ENCODE measurements around the gene FERMT3.

Gene FERMT3

DNA sequence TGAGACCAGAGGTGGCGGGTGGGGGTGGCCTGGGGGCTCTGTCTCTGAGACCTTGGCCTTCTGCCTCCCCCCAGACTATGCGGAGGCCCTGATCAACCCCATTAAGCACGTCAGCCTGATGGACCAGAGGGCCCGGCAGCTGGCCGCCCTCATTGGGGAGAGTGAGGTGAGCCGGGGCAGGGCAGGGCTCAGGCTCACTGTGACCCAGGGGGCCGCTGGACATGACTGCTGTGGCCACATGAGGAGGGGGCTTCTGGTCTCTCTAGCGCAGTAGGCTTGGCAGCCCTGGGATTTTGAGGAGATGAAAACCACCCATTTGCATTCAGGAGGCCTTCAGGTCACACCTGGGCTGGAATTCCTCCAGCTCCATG lies 57.4 kb downstream of the FERMT3 start:
- H3K36me3 ChIP-seq (ENCODE audit: control insufficient read depth in 1 of 2, insufficient read depth in 2 of 2, low read length in 2 of 2) = peaks cover 34 to 56% of the 10 kb centered on the region in 2 donors
- no peaks in the 10 kb centered on the region for H3K27me3 ChIP-seq (ENCODE audit: low read depth, low read length)
- H3K27ac ChIP-seq (ENCODE audit: low read length) = no peak overlapping the region
- peaks cover 9 to 13% of the 10 kb centered on the region in 2 donors for H3K4me1 ChIP-seq (ENCODE audit: control insufficient read depth in 1 of 2, insufficient read depth in 2 of 2, low read length in 2 of 2)
- no peak overlapping the region for H3K4me3 ChIP-seq (ENCODE audit: low read depth in 1 of 2, low read length in 2 of 2)
- no peaks in the 10 kb centered on the region for H3K9me3 ChIP-seq (ENCODE audit: control insufficient read depth in 1 of 2, low read length in 2 of 2)

DNA sequence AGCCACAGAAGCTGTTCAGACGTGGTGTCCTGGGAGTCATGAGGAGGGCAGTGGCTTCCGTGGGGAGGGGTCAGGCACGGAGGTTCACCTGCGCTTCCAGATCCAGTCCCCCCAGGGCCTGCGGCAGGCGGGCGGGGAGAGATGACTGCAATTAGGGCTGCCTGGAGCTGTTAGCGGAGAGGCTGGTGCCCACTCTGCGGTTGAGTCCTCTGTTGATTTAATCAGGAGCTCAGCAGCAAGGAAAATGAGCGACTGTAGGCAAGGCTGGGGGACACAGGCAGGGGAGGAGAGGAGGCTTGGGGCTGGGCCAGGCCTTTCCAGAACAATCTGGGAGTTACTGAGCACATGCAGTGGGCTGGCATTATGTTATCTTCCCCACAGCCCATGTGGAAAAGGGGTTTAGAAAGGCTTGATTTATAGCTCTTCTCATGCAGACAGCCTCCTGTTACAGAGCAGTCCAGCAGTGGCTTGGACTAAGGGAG lies 57.9 kb downstream of the FERMT3 start:
- H3K27me3 ChIP-seq (ENCODE audit: low read depth, low read length) = no peaks in the 10 kb centered on the region
- H3K27ac ChIP-seq (ENCODE audit: low read length) = no peak overlapping the region
- H3K4me3 ChIP-seq (ENCODE audit: low read depth in 1 of 2, low read length in 2 of 2) = no peak overlapping the region
- H3K4me1 ChIP-seq (ENCODE audit: control insufficient read depth in 1 of 2, insufficient read depth in 2 of 2, low read length in 2 of 2) = peaks cover 13 to 14% of the 10 kb centered on the region in 2 donors
- peaks cover 32 to 51% of the 10 kb centered on the region in 2 donors for H3K36me3 ChIP-seq (ENCODE audit: control insufficient read depth in 1 of 2, insufficient read depth in 2 of 2, low read length in 2 of 2)
- H3K9me3 ChIP-seq (ENCODE audit: control insufficient read depth in 1 of 2, low read length in 2 of 2) = no peaks in the 10 kb centered on the region

DNA sequence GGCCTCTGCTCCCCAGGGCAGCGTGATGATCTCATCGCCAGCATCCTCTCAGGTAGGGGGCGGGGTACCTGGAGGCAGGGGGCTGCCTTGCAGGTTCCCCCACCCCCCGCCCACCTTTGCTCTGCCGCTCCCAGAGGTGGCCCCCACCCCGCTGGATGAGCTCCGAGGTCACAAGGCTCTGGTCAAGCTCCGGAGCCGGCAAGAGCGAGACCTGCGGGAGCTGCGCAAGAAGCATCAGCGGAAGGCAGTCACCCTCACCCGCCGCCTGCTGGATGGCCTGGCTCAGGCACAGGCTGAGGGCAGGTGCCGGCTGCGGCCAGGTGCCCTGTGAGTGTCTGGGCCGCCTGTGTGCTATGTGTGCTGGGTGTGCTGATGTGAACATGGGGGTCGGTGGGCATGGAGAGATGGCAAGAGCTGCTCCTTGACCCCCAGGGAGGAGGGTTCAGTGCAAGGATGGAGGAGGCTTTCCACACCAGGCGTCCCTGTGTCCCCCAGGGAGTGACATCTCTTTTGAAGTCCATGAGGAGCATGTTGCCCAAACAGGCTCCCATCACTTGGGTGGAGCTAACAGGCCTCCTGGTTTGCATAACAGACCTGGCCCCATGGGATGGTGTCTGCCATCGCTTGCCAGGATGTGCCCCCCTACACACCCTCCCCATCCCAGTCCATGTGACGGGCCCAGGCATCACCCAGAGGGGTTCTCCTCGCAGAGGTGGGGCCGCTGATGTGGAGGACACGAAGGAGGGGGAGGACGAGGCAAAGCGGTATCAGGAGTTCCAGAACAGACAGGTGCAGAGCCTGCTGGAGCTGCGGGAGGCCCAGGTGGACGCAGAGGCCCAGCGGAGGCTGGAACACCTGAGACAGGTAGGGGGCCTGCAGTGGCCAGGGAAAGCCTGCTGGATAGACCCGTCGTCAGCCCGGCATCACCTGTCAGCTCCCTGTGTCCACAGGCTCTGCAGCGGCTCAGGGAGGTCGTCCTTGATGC lies 58.9 kb downstream of the FERMT3 start:
- Histone ChIP-seq H3K27ac (ENCODE audit: low read length) (no peak overlapping the region), H3K4me1 (ENCODE audit: control insufficient read depth in 1 of 2, insufficient read depth in 2 of 2, low read length in 2 of 2) (peaks cover 13 to 14% of the 10 kb centered on the region in 2 donors), H3K9me3 (ENCODE audit: control insufficient read depth in 1 of 2, low read length in 2 of 2) (no peaks in the 10 kb centered on the region), H3K27me3 (ENCODE audit: low read depth, low read length) (no peaks in the 10 kb centered on the region), H3K36me3 (ENCODE audit: control insufficient read depth in 1 of 2, insufficient read depth in 2 of 2, low read length in 2 of 2) (peaks cover 27 to 42% of the 10 kb centered on the region in 2 donors), H3K4me3 (ENCODE audit: low read depth in 1 of 2, low read length in 2 of 2) (no peak overlapping the region)

DNA sequence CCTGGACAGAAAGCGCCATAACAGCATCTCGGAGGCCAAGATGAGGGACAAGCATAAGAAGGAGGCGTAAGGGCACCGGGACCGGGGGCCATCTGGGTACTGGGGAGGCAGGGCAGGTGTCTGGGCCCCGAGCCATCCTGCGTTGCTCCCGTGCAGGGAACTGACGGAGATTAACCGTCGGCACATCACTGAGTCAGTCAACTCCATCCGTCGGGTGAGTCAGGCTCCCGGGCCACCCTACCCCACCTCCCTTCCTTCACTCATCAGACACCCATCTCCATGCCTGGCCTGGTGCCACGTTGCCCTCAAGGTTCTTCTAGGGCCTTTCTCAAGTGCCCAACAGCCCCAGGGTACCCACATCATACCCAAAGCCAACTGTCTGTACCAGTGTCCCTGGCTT lies 59.8 kb downstream of the FERMT3 start:
- no peaks in the 10 kb centered on the region for H3K9me3 ChIP-seq (ENCODE audit: control insufficient read depth in 1 of 2, low read length in 2 of 2)
- no peak overlapping the region for H3K4me3 ChIP-seq (ENCODE audit: low read depth in 1 of 2, low read length in 2 of 2)
- H3K36me3 ChIP-seq (ENCODE audit: control insufficient read depth in 1 of 2, insufficient read depth in 2 of 2, low read length in 2 of 2) = peaks cover 27 to 38% of the 10 kb centered on the region in 2 donors
- peaks cover 13 to 14% of the 10 kb centered on the region in 2 donors for H3K4me1 ChIP-seq (ENCODE audit: control insufficient read depth in 1 of 2, insufficient read depth in 2 of 2, low read length in 2 of 2)
- H3K27ac ChIP-seq (ENCODE audit: low read length) = no peak overlapping the region
- no peaks in the 10 kb centered on the region for H3K27me3 ChIP-seq (ENCODE audit: low read depth, low read length)

DNA sequence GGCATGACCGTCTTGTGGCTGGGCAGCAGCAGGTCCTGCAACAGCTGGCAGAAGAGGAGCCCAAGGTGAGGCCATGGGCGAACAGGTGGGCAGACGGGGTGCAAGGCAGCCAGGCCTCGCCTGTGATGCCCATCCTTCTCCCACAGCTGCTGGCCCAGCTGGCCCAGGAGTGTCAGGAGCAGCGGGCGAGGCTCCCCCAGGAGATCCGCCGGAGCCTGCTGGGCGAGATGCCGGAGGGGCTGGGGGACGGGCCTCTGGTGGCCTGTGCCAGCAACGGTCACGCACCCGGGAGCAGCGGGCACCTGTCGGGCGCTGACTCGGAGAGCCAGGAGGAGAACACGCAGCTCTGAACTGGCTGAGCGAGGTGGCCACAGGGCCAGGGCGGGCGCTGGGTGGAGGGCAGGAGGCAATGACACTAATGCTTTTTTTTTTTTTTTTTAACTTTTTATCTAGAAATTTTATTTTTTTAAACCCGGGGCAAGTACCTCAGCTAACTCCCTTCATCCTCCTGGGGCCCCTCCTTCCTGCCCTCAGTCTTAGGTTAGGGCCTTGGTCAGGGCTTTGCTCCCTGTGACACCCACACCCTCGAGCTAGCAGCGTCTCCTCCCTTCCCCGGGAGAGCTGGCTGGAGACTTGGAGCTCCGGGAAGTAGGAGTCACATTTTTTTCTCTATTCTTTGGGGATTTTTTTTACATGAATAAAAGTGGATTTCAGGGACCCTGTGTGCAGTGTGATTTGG lies 60.9 kb downstream of the FERMT3 start:
- no peaks in the 10 kb centered on the region for H3K27me3 ChIP-seq (ENCODE audit: low read depth, low read length)
- H3K27ac ChIP-seq (ENCODE audit: low read length) = peak overlapping the region; percentile 83
- peaks cover 27% of the 10 kb centered on the region in 2 donors for H3K36me3 ChIP-seq (ENCODE audit: control insufficient read depth in 1 of 2, insufficient read depth in 2 of 2, low read length in 2 of 2)
- H3K4me3 ChIP-seq (ENCODE audit: low read depth in 1 of 2, low read length in 2 of 2) = no peak overlapping the region
- H3K4me1 ChIP-seq (ENCODE audit: control insufficient read depth in 1 of 2, insufficient read depth in 2 of 2, low read length in 2 of 2) = peaks cover 14 to 20% of the 10 kb centered on the region in 2 donors
- no peaks in the 10 kb centered on the region for H3K9me3 ChIP-seq (ENCODE audit: control insufficient read depth in 1 of 2, low read length in 2 of 2)

DNA sequence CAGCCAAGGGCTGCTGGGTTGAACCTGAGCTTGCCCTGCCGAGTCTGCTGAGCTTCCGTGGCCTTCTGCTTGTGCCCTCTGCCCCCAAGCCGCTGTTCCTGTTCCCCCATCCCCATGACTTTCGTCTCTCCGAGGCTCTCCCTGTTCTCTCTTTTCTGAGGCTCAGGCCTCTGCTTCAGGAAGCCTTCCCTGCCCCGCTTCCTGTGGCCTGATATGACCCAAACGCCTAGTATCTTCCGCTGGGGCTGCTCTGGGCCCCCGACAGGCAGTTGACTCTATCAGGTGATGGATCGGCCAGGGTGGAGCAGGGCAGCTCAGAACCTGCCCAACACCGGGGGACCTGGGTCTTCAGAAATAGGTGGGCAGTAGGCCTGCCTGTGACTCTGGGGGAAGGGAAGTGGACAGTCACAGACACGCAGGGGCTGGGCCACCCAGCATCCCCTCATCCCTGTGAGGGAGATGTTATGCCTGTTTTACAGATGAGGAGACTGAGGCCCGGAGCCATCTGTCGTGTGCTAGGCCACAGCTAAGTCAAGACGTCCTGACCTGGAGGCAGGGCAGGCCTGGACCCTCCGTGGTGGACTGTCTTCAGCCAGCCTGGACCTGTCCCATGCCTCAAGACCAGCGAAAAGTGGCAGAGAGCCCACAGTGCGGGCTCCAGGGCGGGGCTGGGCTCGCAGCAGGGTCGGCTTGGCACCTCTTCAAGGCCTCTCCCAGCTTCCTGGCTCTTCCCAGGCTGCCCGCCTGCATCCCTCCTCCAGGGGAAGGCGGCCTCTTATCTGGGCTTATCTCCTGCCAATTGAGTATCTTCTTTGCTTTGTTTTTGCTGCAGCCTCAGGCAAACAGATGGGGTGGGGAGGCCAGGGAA lies 61.7 kb downstream of the FERMT3 start:
- peak overlapping the region; percentile 83 for H3K27ac ChIP-seq (ENCODE audit: low read length)
- peaks cover 19 to 24% of the 10 kb centered on the region in 2 donors for H3K36me3 ChIP-seq (ENCODE audit: control insufficient read depth in 1 of 2, insufficient read depth in 2 of 2, low read length in 2 of 2)
- H3K4me3 ChIP-seq (ENCODE audit: low read depth in 1 of 2, low read length in 2 of 2) = peak overlapping the region; percentile 60 to 71
- peaks cover 14 to 22% of the 10 kb centered on the region in 2 donors for H3K4me1 ChIP-seq (ENCODE audit: control insufficient read depth in 1 of 2, insufficient read depth in 2 of 2, low read length in 2 of 2)
- H3K27me3 ChIP-seq (ENCODE audit: low read depth, low read length) = no peaks in the 10 kb centered on the region
- no peaks in the 10 kb centered on the region for H3K9me3 ChIP-seq (ENCODE audit: control insufficient read depth in 1 of 2, low read length in 2 of 2)

DNA sequence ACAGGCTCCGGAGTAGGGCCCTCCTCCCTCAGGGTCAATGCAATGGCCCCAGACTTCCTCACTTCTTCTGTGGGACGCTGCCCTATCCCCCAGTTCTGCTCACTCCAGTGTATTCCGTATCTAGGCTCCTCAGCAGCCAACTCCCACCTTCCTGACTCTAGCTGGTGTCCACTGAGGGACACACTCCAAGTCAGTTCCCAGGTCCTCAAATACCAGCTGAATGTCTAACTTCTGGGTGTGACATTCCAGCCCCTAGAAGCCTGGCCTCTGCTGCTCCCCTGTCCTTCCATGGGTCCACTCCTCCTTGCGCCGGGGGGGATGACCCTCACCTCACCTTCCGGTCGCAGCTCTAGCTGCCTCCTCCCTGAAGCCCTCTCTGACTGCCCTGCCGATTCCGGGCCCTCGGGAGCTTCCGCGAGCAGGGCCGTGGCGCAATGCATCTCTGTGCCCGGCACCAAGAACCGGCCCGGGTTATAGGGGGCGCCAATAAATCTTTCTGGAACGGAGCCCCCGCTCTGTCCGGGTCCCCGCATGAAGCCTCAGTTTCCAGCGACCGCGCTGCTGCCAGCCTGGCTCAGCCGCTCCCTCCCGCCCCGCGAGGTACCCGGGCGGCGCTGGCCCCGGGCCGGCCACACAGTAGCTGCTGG lies 62.5 kb downstream of the FERMT3 start:
- peaks cover 13 to 16% of the 10 kb centered on the region in 2 donors for H3K36me3 ChIP-seq (ENCODE audit: control insufficient read depth in 1 of 2, insufficient read depth in 2 of 2, low read length in 2 of 2)
- no peaks in the 10 kb centered on the region for H3K9me3 ChIP-seq (ENCODE audit: control insufficient read depth in 1 of 2, low read length in 2 of 2)
- peak overlapping the region; percentile 83 for H3K27ac ChIP-seq (ENCODE audit: low read length)
- H3K4me3 ChIP-seq (ENCODE audit: low read depth in 1 of 2, low read length in 2 of 2) = peak overlapping the region; percentile 60 to 71
- H3K4me1 ChIP-seq (ENCODE audit: control insufficient read depth in 1 of 2, insufficient read depth in 2 of 2, low read length in 2 of 2) = peaks cover 14 to 22% of the 10 kb centered on the region in 2 donors
- H3K27me3 ChIP-seq (ENCODE audit: low read depth, low read length) = no peaks in the 10 kb centered on the region

DNA sequence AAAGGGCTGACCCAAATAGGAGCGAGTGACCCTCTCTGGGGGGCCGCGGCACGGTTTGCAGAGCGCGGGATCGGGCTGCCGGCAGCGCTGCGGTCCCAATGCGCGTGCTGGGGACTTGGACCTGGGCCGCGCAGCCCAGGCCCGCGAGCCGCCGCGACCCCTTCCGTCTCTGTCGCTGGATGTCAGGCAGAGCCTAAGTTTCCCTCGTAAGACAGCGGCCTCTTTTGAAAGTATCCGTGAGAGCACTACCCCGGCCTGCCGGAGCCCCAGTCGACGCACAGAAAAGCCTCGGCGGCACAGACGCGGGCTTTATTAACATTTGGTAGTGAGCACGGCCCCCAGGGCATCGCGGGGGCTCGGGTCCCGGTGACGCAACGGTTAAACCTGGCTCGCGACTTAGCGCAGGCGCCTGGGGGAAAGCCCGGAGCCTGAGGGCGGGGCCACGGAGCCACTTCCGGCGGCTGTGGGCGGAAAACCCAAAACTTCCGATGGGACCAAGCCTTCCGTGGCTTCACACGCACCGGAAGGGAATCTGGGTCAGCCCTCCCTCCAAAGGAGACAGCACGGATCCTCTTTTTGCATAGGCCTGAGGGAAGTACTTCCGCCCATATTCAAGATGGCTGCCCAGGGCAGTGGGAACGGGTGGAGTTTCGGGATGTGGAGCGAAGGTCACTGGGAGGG lies 63.2 kb downstream of the FERMT3 start:
- Histone ChIP-seq H3K27me3 (ENCODE audit: low read depth, low read length) (no peaks in the 10 kb centered on the region), H3K4me3 (ENCODE audit: low read depth in 1 of 2, low read length in 2 of 2) (peak overlapping the region; percentile 71 to 88), H3K9me3 (ENCODE audit: control insufficient read depth in 1 of 2, low read length in 2 of 2) (no peaks in the 10 kb centered on the region), H3K4me1 (ENCODE audit: control insufficient read depth in 1 of 2, insufficient read depth in 2 of 2, low read length in 2 of 2) (peaks cover 14 to 22% of the 10 kb centered on the region in 2 donors), H3K36me3 (ENCODE audit: control insufficient read depth in 1 of 2, insufficient read depth in 2 of 2, low read length in 2 of 2) (peaks cover 13% of the 10 kb centered on the region in 2 donors), H3K27ac (ENCODE audit: low read length) (peak overlapping the region; percentile 98)
